Measurements from ENCODE around the gene ABCB10. TPM values are rescaled to one million over a fixed set of nuclear protein-coding genes. Genes with fewer than 3 reads are reported as not detected.
A peak's percentile ranks its signal among the peaks of the same experiment; 100 is the strongest.

Gene ABCB10
- total RNA-seq, 2 donors from 2014 or later, result 11.0 to 21.9 TPM

DNA sequence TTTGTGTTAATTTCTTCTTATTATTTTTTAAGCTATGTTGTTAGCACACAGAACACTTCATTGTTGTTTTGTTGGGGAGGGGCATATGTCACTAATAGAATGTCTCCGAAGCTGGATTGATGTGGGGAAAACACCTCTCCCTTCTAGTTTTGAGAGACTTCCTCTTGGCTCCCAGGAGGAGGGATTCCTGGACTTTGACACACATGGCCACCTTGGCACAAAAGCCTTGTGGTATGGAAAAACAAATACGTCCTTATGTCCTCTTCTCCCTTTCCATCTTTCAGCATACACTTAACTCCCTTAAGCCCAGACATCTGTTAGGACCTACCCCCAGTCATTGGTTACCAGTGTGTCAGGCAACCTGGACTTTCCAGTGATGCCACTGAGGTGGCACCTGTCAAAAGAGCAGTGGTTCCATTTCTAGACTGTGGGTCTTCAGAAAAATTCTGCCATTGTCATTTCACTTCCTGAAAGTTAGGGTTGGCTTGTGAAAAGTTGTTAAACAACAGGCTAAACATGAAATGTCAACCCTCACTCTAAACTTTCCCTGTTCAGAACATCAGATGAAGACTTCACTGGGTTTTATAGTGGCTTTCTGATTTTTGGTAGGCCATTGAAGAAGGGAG is 12.5 kb upstream of the ABCB10 start:
- no peaks in the 10 kb centered on the region for H3K36me3 ChIP-seq
- 36% methylated on average over 2 of the region's 2 CpGs for WGBS
- H3K9me3 ChIP-seq, result no peaks in the 10 kb centered on the region
- no peaks in the 10 kb centered on the region for H3K27me3 ChIP-seq (replicated peaks; ENCODE audit: insufficient read depth)
- DNase-seq (ENCODE audit: low spot score), result no peak
- H3K4me1 ChIP-seq (replicated peaks), result no peaks in the 10 kb centered on the region
- intact Hi-C loops (cut with DNase I), result no loop called here
- H3K27ac ChIP-seq, result no peak overlapping the region
- TF ChIP-seq, protein P1, sequence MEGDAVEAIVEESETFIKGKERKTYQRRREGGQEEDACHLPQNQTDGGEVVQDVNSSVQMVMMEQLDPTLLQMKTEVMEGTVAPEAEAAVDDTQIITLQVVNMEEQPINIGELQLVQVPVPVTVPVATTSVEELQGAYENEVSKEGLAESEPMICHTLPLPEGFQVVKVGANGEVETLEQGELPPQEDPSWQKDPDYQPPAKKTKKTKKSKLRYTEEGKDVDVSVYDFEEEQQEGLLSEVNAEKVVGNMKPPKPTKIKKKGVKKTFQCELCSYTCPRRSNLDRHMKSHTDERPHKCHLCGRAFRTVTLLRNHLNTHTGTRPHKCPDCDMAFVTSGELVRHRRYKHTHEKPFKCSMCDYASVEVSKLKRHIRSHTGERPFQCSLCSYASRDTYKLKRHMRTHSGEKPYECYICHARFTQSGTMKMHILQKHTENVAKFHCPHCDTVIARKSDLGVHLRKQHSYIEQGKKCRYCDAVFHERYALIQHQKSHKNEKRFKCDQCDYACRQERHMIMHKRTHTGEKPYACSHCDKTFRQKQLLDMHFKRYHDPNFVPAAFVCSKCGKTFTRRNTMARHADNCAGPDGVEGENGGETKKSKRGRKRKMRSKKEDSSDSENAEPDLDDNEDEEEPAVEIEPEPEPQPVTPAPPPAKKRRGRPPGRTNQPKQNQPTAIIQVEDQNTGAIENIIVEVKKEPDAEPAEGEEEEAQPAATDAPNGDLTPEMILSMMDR (IDR thresholded peaks at IDR 0.05), result no peak
- H3K4me3 ChIP-seq, result no peak overlapping the region

DNA sequence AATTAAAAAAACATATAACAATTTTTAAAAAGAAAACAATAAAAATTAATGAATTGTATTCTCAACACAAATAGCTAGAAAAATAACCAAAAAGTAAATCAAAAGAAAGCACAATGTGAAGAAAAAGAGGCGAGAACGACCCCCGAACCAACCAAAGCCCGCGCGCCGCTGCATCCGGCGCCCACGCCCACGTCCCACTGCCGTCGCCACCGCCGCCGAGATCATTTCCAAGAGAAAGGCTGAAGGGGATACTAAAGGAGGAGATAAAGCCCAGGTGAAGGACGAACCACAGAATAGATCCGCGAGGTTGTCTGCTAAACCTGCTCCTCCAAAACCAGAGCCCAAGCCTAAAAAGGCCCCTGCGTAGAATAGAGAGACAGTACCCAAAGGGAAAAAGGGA is 11.8 kb upstream of the ABCB10 start:
- intact Hi-C loops (cut with DNase I), result no loop called here

DNA sequence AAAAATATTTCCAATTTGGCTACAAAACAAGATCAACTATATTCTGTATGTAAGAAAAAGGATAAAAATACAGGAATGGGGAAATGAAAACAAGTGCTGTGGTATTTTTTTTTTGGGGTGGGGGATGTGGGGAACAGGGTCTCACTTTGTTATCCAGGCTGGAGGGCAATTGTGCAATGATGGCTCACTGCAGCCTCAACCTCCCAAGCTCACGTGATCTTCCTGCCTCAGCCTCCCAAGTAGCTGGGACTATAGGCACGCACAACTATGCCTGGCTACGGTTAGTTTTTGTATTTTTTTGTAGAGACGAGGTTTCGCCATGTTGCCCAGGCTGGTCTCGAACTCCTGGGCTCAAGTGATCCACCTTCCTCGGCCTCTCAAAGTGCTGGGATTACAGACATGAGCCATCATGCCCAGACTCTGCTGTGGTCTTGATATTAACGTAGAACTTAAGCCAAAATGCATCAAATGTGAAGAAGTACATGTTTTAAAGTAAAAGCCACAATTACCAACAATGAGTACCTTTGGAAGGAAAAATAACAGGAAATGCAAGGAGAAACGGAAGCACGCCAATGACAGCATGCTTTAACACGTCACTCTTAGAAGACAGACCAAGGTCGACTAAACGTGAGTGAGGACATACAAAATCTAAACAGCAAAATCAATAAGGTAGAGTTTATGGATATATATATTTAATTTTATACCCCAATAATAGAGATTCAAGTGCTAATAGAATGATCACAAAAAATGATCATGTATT is 8.8 kb upstream of the ABCB10 start:
- H3K4me3 ChIP-seq, result no peak overlapping the region
- TF ChIP-seq POLR2AphosphoS5 (IDR thresholded peaks at IDR 0.05) (no peak), POLR2A (IDR thresholded peaks at IDR 0.05) (no peak)
- TF ChIP-seq, protein P1 (IDR thresholded peaks at IDR 0.05), result no peak
- H3K27me3 ChIP-seq (replicated peaks; ENCODE audit: insufficient read depth), result no peaks in the 10 kb centered on the region
- H3K36me3 ChIP-seq, result no peaks in the 10 kb centered on the region
- intact Hi-C loops (cut with DNase I), result no loop called here
- H3K4me1 ChIP-seq (replicated peaks), result no peaks in the 10 kb centered on the region
- no peak for DNase-seq (ENCODE audit: low spot score)
- 60% methylated on average over 13 of the region's 13 CpGs for WGBS
- no peak overlapping the region for H3K27ac ChIP-seq
- no peaks in the 10 kb centered on the region for H3K9me3 ChIP-seq

More for the DNA sequence above, 11.8 kb upstream of the ABCB10 start:
- no peak for DNase-seq (ENCODE audit: low spot score)
- no peak overlapping the region for H3K27ac ChIP-seq
- H3K27me3 ChIP-seq (replicated peaks; ENCODE audit: insufficient read depth), result no peaks in the 10 kb centered on the region
- 69% methylated on average over 20 of the region's 20 CpGs for WGBS
- H3K36me3 ChIP-seq, result no peaks in the 10 kb centered on the region
- no peaks in the 10 kb centered on the region for H3K4me1 ChIP-seq (replicated peaks)
- TF ChIP-seq, protein P1 (IDR thresholded peaks at IDR 0.05), result no peak
- TF ChIP-seq POLR2A (IDR thresholded peaks at IDR 0.05) (no peak), POLR2AphosphoS5 (IDR thresholded peaks at IDR 0.05) (no peak)
- H3K4me3 ChIP-seq, result no peak overlapping the region
- H3K9me3 ChIP-seq, result no peaks in the 10 kb centered on the region

DNA sequence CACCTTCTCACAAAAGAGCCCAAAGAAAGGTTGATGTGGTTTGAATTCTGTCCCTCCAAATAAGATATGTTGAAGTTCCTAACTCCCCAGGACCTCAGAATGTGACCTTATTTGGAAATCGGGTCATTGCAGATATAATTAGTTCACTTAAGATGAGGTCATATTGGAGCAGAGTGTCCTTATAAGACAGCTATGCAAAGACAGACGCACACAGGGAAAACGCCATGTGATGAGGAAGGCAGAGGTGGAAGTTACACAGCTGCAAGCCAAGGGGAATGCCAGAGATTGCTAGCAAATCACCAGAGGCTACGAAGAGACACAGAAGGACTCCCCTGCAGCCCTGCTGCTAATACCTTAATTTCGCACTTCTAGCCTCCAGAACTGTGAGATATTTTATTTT is 5.2 kb upstream of the ABCB10 start:
- TF ChIP-seq POLR2A (IDR thresholded peaks at IDR 0.05), result no peak
- peak; percentile 58 for TF ChIP-seq POLR2AphosphoS5 (IDR thresholded peaks at IDR 0.05)
- TF ChIP-seq, protein P1 (IDR thresholded peaks at IDR 0.05), result no peak
- no peak for DNase-seq (ENCODE audit: low spot score)
- H3K36me3 ChIP-seq, result no peaks in the 10 kb centered on the region
- H3K4me3 ChIP-seq, result peak overlapping the region in 1 of 2 donors; percentile 2
- intact Hi-C loops (cut with DNase I), result no loop called here
- H3K9me3 ChIP-seq, result no peaks in the 10 kb centered on the region
- WGBS, result 56% methylated on average over 5 of the region's 5 CpGs
- H3K27ac ChIP-seq, result peak overlapping the region; percentile 60 to 65
- no peaks in the 10 kb centered on the region for H3K4me1 ChIP-seq (replicated peaks)
- H3K27me3 ChIP-seq (replicated peaks; ENCODE audit: insufficient read depth), result no peaks in the 10 kb centered on the region

DNA sequence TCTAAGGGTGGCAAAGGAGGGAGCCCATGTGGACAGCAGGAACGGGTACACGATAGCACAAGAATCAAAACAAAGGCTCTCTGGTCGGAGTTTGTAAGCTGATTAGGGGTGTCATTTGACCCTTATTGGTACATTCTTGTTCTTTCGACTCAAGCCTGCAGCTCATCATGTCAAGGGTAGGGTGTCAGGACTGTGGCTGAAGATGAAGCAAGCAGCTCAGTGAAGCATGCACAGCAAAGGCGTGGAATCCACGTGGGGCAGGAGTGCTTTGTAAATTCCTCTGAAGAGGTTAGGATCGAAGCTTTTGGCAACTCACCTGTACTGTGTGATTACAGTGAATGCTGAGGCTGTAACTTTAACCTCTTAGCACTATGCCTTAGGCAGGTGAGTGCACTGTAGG is 4.7 kb upstream of the ABCB10 start:
- 31% methylated on average over 7 of the region's 7 CpGs for WGBS
- Histone ChIP-seq H3K36me3 (no peaks in the 10 kb centered on the region), H3K4me3 (no peak overlapping the region), H3K4me1 (replicated peaks) (no peaks in the 10 kb centered on the region), H3K9me3 (no peaks in the 10 kb centered on the region), H3K27me3 (replicated peaks; ENCODE audit: insufficient read depth) (no peaks in the 10 kb centered on the region), H3K27ac (peak overlapping the region; percentile 60 to 65)
- no peak for DNase-seq (ENCODE audit: low spot score)
- intact Hi-C loops (cut with DNase I), result no loop called here
- TF ChIP-seq POLR2A (IDR thresholded peaks at IDR 0.05) (no peak), POLR2AphosphoS5 (IDR thresholded peaks at IDR 0.05) (no peak)
- TF ChIP-seq, protein P1 (IDR thresholded peaks at IDR 0.05), result no peak

Measured in prostate gland (tissue), 2 donors.